ENCODE measurements around the gene IFNW1.

GRCh38 chr9:21154018-21154608 is 12.5 kb upstream of the IFNW1 start:
- TF ChIP-seq CTCF (IDR thresholded peaks at IDR 0.05) (peak in 4 of 12 donors; percentile 21 to 40 (median 31)), POLR2A (IDR thresholded peaks at IDR 0.05) (no peak)
